ENCODE data around the gene RPS21.
"Not testable (repeated sequence)": the region's sequence is repeated elsewhere in the genome, so short reads cannot be mapped to it uniquely, and the experiment has no call there.

The RPS21 gene

DNA sequence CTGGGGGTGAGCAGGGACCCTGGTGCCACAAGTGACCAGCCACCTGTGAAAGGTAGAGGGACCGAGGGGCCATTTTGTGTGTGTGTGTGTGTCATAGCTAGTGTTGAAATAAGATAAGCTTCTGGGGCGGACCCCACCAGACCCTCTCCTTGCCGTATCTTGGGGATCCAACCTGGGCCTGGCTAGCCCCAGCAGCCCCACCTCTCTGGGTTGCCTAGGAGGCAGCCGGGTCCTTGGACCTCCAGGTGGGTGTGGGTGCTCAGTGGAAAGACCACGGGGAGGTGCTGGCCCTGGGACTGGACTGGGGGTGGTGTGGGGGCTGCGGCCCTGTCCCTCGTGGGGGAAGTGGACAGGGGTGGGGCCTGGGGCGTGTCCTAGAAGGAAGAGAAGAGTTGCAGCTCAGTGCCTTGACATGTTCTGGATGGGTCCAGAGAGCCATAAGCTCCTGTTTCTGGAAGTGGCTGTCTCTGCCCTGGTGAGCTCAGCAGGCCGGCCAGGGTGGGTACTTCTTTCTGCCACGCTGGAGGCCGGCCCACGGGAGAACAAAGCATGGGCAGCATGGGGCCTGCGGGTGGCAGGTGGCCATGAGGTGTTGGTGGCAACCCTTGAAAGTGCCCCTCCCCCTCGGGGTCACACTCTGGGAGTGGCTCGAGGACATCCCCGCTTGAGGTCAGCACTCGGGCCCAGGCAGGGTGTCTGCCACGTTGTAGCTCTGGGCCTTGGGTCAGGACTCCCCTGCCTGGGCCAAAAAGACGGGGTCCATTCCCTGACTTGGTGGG is 32.0 kb downstream of the RPS21 start:
- DNase-seq (ENCODE audit: low read depth): no peak
- H3K4me3 ChIP-seq (ENCODE audit: low read depth, low read length): no peak overlapping the region

DNA sequence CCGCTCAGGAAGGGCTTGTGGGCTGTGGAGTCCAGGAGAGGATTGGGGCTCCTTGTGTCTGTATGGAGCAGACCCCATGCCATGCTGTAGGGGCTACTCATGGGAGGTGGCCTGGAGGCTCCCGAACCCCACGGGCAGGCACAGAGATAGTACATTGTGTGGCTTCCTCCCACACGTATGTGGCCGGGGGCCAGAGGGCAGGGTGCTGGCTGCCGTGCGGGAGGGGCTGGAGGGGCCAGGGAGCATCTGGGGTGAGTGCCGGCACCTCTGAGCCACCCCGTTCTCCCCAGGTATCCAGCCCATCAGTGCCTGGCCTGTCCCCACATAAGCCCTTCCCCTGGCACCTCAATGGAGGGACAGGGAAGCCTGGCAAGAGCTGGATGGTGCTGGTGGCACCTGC is 32.9 kb downstream of the RPS21 start:
- no peak overlapping the region for H3K4me3 ChIP-seq (ENCODE audit: low read depth, low read length)

DNA sequence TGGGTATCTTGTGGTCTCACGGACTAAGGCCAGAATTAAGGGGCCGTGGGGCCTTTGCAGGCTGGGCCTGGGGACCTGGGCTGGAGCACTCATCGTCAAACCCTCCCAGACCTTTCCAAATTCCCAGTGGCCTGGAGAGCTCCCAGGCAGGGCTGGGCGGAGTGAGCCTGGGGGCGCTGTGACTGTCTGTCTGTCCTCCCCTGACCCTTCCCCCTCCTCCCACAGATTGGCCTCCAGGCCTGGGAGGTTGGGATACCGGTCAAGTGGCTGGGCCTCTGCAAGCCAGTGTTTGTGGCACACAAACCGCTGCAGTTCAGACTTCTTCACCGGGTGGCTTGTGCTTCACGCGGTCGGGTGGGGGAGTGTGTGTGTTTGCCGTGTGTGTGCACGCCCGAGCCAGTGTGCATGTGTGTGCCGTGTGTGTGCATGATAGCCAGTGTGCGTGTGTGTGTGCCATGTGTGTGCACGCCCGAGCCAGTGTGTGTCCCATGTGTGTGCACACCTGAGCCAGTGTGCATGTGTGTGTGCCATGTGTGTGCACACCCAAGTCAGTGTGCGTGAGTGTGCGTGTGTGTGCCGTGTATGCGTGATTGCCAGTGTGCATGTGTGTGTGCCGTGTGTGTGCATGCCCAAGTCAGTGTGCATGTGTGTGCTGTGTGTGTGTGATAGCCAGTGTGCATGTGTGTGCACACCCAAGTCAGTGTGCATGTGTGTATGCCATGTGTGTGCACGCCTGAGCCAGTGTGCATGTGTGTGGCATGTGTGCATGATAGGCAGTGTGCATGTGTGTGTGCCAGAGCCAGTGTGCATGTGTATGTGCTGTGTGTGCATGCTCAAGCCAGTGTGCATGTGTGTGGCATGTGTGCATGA is 34.2 kb downstream of the RPS21 start:
- H3K4me3 ChIP-seq (ENCODE audit: low read depth, low read length): no peak overlapping the region
- DNase-seq (ENCODE audit: low read depth): no peak

More for the DNA sequence above, 32.9 kb downstream of the RPS21 start:
- no peak for DNase-seq (ENCODE audit: low read depth)

GRCh38 chr20:62421716-62421990 is 34.8 kb downstream of the RPS21 start:
- H3K4me3 ChIP-seq (ENCODE audit: low read depth, low read length): no peak overlapping the region
- no peak for DNase-seq (ENCODE audit: low read depth)

- no peak for DNase-seq (ENCODE audit: low read depth)
- no peak overlapping the region for H3K4me3 ChIP-seq (ENCODE audit: low read depth, low read length)
Measured at GRCh38 chr20:62422636-62423325, 35.9 kb downstream of the RPS21 start.

DNA sequence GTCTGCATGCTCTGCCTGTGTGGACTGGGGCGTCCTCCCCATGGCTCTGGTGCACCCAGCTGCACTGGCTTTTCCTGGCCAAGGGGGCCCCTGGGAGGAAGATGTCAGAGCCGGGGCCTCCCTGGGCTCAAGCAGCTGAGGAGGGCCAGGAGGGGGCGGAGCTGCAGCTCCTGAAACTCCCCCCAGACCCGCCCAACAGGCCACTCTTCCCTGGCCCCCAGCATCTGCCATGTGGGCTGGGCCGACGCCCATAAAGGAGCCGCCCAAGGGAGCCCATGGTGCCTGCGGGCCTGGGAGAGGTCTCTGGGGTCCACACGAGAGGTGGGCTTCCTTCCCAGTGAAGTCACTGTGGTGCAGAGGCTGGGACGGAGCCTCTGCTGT is 36.4 kb downstream of the RPS21 start:
- DNase-seq (ENCODE audit: low read depth): no peak
- no peak overlapping the region for H3K4me3 ChIP-seq (ENCODE audit: low read depth, low read length)

- DNase-seq (ENCODE audit: low read depth): no peak
- H3K4me3 ChIP-seq (ENCODE audit: low read depth, low read length): no peak overlapping the region
Measured at GRCh38 chr20:62424249-62425107, 37.6 kb downstream of the RPS21 start.

DNA sequence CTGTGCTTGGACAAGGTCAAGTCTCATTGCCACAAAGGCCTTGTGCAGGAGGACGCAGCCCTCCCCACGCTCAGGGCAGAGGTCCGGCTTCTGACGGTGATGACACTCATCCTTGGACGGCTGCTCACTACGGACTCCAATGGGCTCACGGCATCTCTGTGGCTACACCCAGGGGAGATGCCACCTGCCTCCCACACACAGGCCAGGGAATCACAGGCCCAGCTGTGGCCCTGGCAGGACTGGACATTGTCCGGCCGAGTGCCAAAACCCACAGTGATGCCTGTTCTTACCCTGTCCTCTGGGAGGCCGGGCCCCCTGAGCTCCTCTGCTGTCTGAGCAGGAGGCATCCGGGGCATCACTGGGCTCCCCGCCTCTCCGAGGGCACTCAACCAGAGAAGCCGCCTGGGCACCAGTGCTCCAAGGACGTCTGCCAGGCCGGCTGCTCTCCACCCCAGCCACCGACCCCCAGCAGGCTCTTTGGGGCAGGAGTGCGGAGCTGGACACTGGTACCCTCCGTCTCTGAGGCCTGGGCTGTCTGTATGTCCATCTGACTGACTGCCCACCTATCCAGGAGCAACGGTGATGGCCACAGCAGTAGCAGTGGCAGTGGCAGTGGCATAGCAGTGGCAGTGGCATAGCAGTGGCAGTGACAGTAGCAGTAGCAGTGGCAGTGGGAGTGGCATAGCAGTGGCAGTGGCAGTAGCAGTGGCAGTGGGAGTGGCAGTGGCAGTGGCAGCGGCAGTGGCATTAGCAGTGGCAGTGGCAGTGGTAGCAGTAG is 38.6 kb downstream of the RPS21 start:
- no peak overlapping the region for H3K4me3 ChIP-seq (ENCODE audit: low read depth, low read length)
- no peak for DNase-seq (ENCODE audit: low read depth)

GRCh38 chr20:62426059-62426348 is 39.1 kb downstream of the RPS21 start:
- not testable (repeated sequence) for DNase-seq (ENCODE audit: low read depth); H3K4me3 ChIP-seq (ENCODE audit: low read depth, low read length)

- H3K4me3 ChIP-seq (ENCODE audit: low read depth, low read length): no peak overlapping the region
- DNase-seq (ENCODE audit: low read depth): no peak
Measured at GRCh38 chr20:62426699-62427131, 39.8 kb downstream of the RPS21 start.

GRCh38 chr20:62427172-62428001 is 40.5 kb downstream of the RPS21 start, which contains the start of gene RBBP8NL:
Gene RBBP8NL, minus strand, starts transcription at chr20:62427539. Its CDS starts 7,892 bp downstream, at chr20:62419647.
- DNase-seq (ENCODE audit: low read depth): no peak
- H3K4me3 ChIP-seq (ENCODE audit: low read depth, low read length): no peak within 1 kb of the TSS

- no peak for DNase-seq (ENCODE audit: low read depth)
- H3K4me3 ChIP-seq (ENCODE audit: low read depth, low read length): no peak overlapping the region
Measured at GRCh38 chr20:62428002-62428372, 41.1 kb downstream of the RPS21 start.

- DNase-seq (ENCODE audit: low read depth): no peak
- no peak overlapping the region for H3K4me3 ChIP-seq (ENCODE audit: low read depth, low read length)
Measured at GRCh38 chr20:62428396-62429295, 41.7 kb downstream of the RPS21 start.

GRCh38 chr20:62429455-62430310 is 42.8 kb downstream of the RPS21 start:
- no peak for DNase-seq (ENCODE audit: low read depth)
- H3K4me3 ChIP-seq (ENCODE audit: low read depth, low read length): no peak overlapping the region

- no peak overlapping the region for H3K4me3 ChIP-seq (ENCODE audit: low read depth, low read length)
- DNase-seq (ENCODE audit: low read depth): no peak
Measured at GRCh38 chr20:62430311-62430853, 43.5 kb downstream of the RPS21 start.

- DNase-seq (ENCODE audit: low read depth): no peak
- no peak overlapping the region for H3K4me3 ChIP-seq (ENCODE audit: low read depth, low read length)
Measured at GRCh38 chr20:62430866-62431447, 44.1 kb downstream of the RPS21 start.

All from skeletal muscle cell (primary cell).